Testis (tissue), 5 donors: ENCODE measurements around the gene MOB2. TPM values are rescaled to one million over a fixed set of nuclear protein-coding genes. Genes with fewer than 3 reads are reported as not detected.

Experiments used
- DNase-seq: peaks from one replicate; pipeline ENCODE4 v3.0.0-alpha.2; 2019
- H3K27ac ChIP-seq, 2 donors: fragments of 200-600 bp; sonication (generic); one replicate each; pipeline ENCODE4 v1.5.1; 2019
- H3K27me3 ChIP-seq: fragments of 200-600 bp; sonication (generic); one replicate; pipeline ENCODE4 v1.5.1; 2019
- H3K36me3 ChIP-seq: fragments of 200-600 bp; sonication (generic); one replicate; pipeline ENCODE4 v1.5.1; 2017; ENCODE audit warnings: low read depth; ENCODE audit errors: missing control alignments
- H3K4me1 ChIP-seq: fragments of 200-600 bp; sonication (generic); one replicate; pipeline ENCODE4 v1.5.1; 2019
- H3K4me3 ChIP-seq, 2 donors: fragments of 200-600 bp; sonication (generic); one replicate each; pipeline ENCODE4 v1.5.1; 2017 to 2019
- H3K9me3 ChIP-seq: fragments of 200-600 bp; sonication (generic); one replicate; pipeline ENCODE4 v1.5.1; 2017
- POLR2A ChIP-seq: fragments of 450-650 bp; IDR thresholded peaks from one replicate; pipeline ENCODE4 v1.6.1; 2017; ENCODE audit warnings: antibody characterized with exemption, mild to moderate bottlenecking, moderate library complexity
- WGBS, 2 donors: methylation state at CpG; one replicate each; pipeline ENCODE4 v1.1.5; 2018; 5-methylcytosine and 5-hydroxymethylcytosine counted together
- intact Hi-C: fragments of 100-400 bp; cut with DNase I; formaldehyde crosslinking; loops from one replicate; pipeline ENCODE4 v1.15.1; 2023; ENCODE audit warnings: low total_unique reads
- long read RNA-seq, 2 donors: transcript quantifications; one replicate each; lab custom pipeline, GENCODE V29; 2026
- polyA plus RNA-seq: library from polyadenylated mRNA; stranded (reverse); fragments of 350-450 nt; fragmentation: Illumina TruSeq; extraction: RNeasy Lipid Tissue Mini Kit (QIAGEN cat#74804); gene quantifications from one replicate; pipeline ENCODE4 v1.2.3, GENCODE V29; 2014; ENCODE audit warnings: low read depth, low replicate concordance; ENCODE audit not compliant: insufficient read depth
- total RNA-seq, 2 donors: library from RNA; depleted of rRNA; stranded (reverse); fragments of >200 nt; gene quantifications; one replicate each; pipeline ENCODE4 v1.2.3, GENCODE V29; 2016
- TF ChIP-seq, protein P1 (sequence below), 3 experiments: fragments of 450-650 bp in 2 of 3; fragments of 200-600 bp in 1 of 3; sonication (generic) in 1 of 3; IDR thresholded peaks; one replicate each; pipeline ENCODE4 v1.5.1; 2016 to 2019; ENCODE audit warnings: antibody characterized with exemption in 3 of 3, mild to moderate bottlenecking in 2 of 3, moderate library complexity in 1 of 3

The MOB2 gene, protein sequence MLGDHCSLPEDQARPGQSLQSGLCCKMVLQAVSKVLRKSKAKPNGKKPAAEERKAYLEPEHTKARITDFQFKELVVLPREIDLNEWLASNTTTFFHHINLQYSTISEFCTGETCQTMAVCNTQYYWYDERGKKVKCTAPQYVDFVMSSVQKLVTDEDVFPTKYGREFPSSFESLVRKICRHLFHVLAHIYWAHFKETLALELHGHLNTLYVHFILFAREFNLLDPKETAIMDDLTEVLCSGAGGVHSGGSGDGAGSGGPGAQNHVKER
- 10 to 100 TPM; 46.8 to 57.7 TPM for total RNA-seq
- 41.5 TPM for polyA plus RNA-seq
- long read RNA-seq, donor 1, partial matches to known transcripts, result 8 of 10 reads
- long read RNA-seq, donor 1, other reads (novel, unspliced or antisense), result 0 of 10 reads
- long read RNA-seq, donor 2, result 0 reads

DNA sequence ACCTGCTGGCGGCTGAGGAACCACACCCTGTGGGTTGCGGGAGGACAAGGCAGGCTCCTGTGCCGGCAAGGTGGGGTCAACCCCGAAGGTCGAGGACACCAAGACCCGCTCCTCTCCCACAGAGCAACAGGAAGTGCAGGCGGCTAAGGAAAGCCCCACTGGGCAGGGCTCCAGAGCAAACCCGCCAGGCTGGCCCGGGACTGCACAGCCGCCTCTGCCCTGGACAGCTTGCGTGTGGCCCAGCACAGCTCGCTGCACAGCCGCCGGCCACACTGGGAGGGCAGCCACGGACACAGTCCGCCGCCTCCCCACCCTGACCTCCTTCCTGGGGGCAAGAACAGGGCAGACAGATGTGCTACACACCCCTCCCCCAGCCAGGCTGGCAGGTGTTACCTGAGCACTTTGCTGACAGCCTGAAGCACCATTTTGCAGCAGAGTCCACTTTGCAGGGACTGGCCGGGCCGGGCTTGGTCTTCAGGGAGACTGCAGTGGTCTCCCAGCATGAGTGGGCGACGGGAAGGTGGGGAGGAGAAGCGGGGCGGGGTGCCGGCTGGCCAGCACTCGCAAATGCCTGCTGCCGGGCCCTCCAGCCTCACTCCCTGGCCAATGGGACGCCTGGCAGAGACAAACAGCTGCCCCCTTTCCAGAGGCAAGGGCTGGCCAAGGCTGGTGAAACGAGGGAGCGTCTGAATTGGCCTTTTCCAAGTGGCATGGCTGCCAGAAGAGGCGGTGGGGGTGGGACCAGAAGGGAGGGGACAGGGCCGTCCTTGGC lies at the start of gene MOB2:
TSS of gene MOB2 (minus strand) at position 726 of the 772 bp plus-strand sequence. CDS start at position 503, 223 bp downstream.
- TF ChIP-seq, protein P1, sequence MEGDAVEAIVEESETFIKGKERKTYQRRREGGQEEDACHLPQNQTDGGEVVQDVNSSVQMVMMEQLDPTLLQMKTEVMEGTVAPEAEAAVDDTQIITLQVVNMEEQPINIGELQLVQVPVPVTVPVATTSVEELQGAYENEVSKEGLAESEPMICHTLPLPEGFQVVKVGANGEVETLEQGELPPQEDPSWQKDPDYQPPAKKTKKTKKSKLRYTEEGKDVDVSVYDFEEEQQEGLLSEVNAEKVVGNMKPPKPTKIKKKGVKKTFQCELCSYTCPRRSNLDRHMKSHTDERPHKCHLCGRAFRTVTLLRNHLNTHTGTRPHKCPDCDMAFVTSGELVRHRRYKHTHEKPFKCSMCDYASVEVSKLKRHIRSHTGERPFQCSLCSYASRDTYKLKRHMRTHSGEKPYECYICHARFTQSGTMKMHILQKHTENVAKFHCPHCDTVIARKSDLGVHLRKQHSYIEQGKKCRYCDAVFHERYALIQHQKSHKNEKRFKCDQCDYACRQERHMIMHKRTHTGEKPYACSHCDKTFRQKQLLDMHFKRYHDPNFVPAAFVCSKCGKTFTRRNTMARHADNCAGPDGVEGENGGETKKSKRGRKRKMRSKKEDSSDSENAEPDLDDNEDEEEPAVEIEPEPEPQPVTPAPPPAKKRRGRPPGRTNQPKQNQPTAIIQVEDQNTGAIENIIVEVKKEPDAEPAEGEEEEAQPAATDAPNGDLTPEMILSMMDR (IDR thresholded peaks at IDR 0.05), result no peak
- TF ChIP-seq POLR2A, result no peak
- no peak within 1 kb of the TSS for H3K4me3 ChIP-seq
- 53 to 54% methylated on average over 11 to 20 of the region's 31 CpGs for WGBS, 2 donors
- intact Hi-C loops, result no loop called here
- DNase-seq, result peak; percentile 42
- H3K9me3 ChIP-seq, result no peaks in the 10 kb centered on the region
- H3K4me1 ChIP-seq, result peaks cover 43% of the 10 kb centered on the region
- H3K36me3 ChIP-seq, result no peaks in the 10 kb centered on the region
- peak within 1 kb of the TSS; percentile 59 to 73 for H3K27ac ChIP-seq
- H3K27me3 ChIP-seq, result no peaks in the 10 kb centered on the region

DNA sequence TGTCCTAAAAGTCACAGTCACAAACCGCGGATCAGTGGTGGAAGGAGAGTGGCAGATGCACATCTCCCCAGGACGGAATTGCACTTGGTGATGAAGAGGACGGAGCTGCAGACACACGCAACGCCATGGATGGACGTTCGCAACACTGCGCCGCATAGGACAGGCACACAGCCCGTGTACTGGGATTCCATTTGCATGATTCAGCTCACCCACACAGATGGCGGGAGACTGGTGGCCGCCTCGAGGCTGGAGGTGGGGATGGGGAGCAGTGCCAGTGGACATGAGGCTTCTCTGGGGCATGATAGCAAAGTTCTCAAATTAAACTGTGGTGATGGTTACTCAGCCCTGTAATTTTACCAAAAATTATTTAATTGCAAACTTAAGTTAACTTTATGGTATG lies 48.1 kb upstream of the MOB2 start:
- intact Hi-C loops, result no loop called here

DNA sequence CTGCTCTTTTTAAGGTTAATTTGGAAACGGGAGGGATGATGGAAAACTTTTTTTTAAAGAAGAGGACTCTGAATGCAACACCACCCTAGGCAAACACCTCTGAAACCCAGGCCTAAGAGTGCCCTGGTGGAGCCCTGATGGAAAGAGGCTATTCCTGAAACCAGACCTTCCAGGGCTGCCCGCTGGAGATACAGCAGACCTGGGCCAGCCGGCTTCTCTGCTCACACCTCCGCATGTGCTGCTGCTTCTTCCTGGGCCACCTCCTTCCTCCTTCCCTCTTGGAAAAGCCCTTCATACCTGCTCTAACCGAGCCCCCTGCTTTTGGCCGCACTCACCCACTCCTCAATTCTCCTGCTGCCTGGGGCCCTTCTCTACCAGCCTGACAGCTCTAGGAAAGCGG lies 47.6 kb upstream of the MOB2 start:
- H3K4me3 ChIP-seq, result no peak overlapping the region
- no peak for DNase-seq
- no peaks in the 10 kb centered on the region for H3K9me3 ChIP-seq
- no peaks in the 10 kb centered on the region for H3K27me3 ChIP-seq
- no peaks in the 10 kb centered on the region for H3K36me3 ChIP-seq
- peaks cover 4% of the 10 kb centered on the region for H3K4me1 ChIP-seq
- H3K27ac ChIP-seq, result no peak overlapping the region
- intact Hi-C loops, result no loop called here
- TF ChIP-seq POLR2A, result no peak
- TF ChIP-seq, protein P1 (IDR thresholded peaks at IDR 0.05), result no peak
- WGBS, 2 donors, result 87 to 91% methylated on average over 7 of the region's 7 CpGs

More for the DNA sequence above, 48.1 kb upstream of the MOB2 start:
- Histone ChIP-seq H3K9me3 (no peaks in the 10 kb centered on the region), H3K27ac (no peak overlapping the region), H3K27me3 (no peaks in the 10 kb centered on the region), H3K4me3 (no peak overlapping the region), H3K36me3 (no peaks in the 10 kb centered on the region), H3K4me1 (peaks cover 4% of the 10 kb centered on the region)
- no peak for TF ChIP-seq POLR2A
- TF ChIP-seq, protein P1 (IDR thresholded peaks at IDR 0.05), result no peak
- WGBS, 2 donors, result 87% methylated on average over 11 to 14 of the region's 14 CpGs
- no peak for DNase-seq

DNA sequence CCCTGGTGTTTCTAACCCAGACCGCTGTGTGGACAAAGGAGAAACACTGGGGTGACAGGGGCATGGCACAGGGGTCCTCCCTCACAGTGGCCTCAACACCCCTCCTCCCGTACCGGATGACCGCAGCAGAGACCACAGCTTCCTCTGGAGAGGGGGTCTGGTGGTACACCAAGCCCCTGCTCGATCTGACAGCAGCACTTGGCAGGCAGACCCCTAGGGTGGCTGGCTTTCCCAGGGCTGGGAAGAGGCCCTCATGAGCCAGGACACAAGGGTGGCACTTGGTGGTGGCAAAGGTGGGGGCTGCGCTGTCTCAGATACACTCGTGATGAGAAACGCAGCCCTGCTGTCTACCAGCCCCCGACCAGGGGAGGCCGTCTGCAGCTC lies 46.8 kb upstream of the MOB2 start:
- no peaks in the 10 kb centered on the region for H3K27me3 ChIP-seq
- H3K4me3 ChIP-seq, result no peak overlapping the region
- H3K36me3 ChIP-seq, result no peaks in the 10 kb centered on the region
- whole genome bisulfite sequencing, 2 donors, result 87 to 88% methylated on average over 5 to 10 of the region's 10 CpGs
- peaks cover 4% of the 10 kb centered on the region for H3K4me1 ChIP-seq
- DNase-seq, result no peak
- TF ChIP-seq POLR2A, result no peak
- TF ChIP-seq, protein P1 (IDR thresholded peaks at IDR 0.05), result no peak
- H3K9me3 ChIP-seq, result no peaks in the 10 kb centered on the region
- intact Hi-C loops, result no loop called here
- H3K27ac ChIP-seq, result no peak overlapping the region
